WTC11 (cell line): ENCODE results near the gene UBXN4. TPM values are rescaled to one million over a fixed set of nuclear protein-coding genes. Genes with fewer than 3 reads are reported as not detected.
A peak's percentile ranks its signal among the peaks of the same experiment; 100 is the strongest.

ENCODE experiments used
- ATAC-seq: fragments of 200-7000 bp; cut with Tn5 transposase; 2 replicates; pipeline ENCODE4 v1.10.0; 2021; ENCODE audit warnings: mild to moderate bottlenecking, moderate library complexity
- CTCF ChIA-PET: fragments of 300-600 bp; sonication (Branson Sonifier 250); formaldehyde crosslinking; loops from one replicate; lab custom pipeline; 2021; ENCODE audit warnings: antibody characterized with exemption; lab: Charles Lee
- POLR2A ChIA-PET: fragments of 350-600 bp; sonication (Branson Sonifier 250); formaldehyde crosslinking; loops from one replicate; lab custom pipeline; 2021; ENCODE audit warnings: antibody characterized with exemption; lab: Charles Lee
- DNase-seq: peaks from one replicate; pipeline ENCODE4 v3.0.0; 2021; ENCODE audit warnings: low spot score
- H3K27ac Mint-ChIP-seq: 2 replicates; pipeline ENCODE4 v1.8.0; 2021; ENCODE audit warnings: mixed read lengths
- H3K27me3 Mint-ChIP-seq: 2 replicates; pipeline ENCODE4 v1.8.0; 2021; ENCODE audit warnings: low read depth, mild to moderate bottlenecking, moderate library complexity, mixed read lengths
- H3K36me3 Mint-ChIP-seq: 2 replicates; pipeline ENCODE4 v1.8.0; 2021; ENCODE audit warnings: mixed read lengths
- H3K4me1 Mint-ChIP-seq: 2 replicates; pipeline ENCODE4 v1.8.0; 2022; ENCODE audit warnings: mixed read lengths
- H3K4me3 Mint-ChIP-seq: 2 replicates; pipeline ENCODE4 v1.8.0; 2021; ENCODE audit warnings: mild to moderate bottlenecking, moderate library complexity, mixed read lengths
- H3K9me3 Mint-ChIP-seq: 2 replicates; pipeline ENCODE4 v1.8.0; 2021; ENCODE audit warnings: mixed read lengths
- CTCF ChIP-seq: fragments of 200-600 bp; IDR thresholded peaks from 2 replicates; pipeline ENCODE4 v1.8.0; 2022; ENCODE audit warnings: antibody characterized with exemption
- E2F1 ChIP-seq: sonication (generic); formaldehyde crosslinking; IDR thresholded peaks from 2 replicates; pipeline ENCODE4 v1.8.0; 2022; ENCODE audit warnings: mild to moderate bottlenecking, missing genetic modification reagents
- ESRRA ChIP-seq: sonication (generic); formaldehyde crosslinking; IDR thresholded peaks from 2 replicates; pipeline ENCODE4 v1.8.1; 2022; ENCODE audit warnings: mild to moderate bottlenecking, missing genetic modification reagents, borderline replicate concordance
- GTF2I ChIP-seq: fragments of 250-450 bp; sonication (Bioruptor Pico); conservative IDR thresholded peaks from 2 replicates; pipeline ENCODE4 v1.4.0; 2021; ENCODE audit warnings: mild to moderate bottlenecking
- JUN ChIP-seq: sonication (generic); formaldehyde crosslinking; IDR thresholded peaks from 2 replicates; pipeline ENCODE4 v1.8.0; 2023; ENCODE audit warnings: mild to moderate bottlenecking, missing genetic modification reagents
- KAT7 ChIP-seq: sonication (generic); formaldehyde crosslinking; IDR thresholded peaks from 2 replicates; pipeline ENCODE4 v1.8.1; 2023; ENCODE audit warnings: missing genetic modification reagents, mild to moderate bottlenecking, borderline replicate concordance
- MAX ChIP-seq: sonication (generic); formaldehyde crosslinking; IDR thresholded peaks from 2 replicates; pipeline ENCODE4 v1.8.0; 2022; ENCODE audit warnings: mild to moderate bottlenecking, missing genetic modification reagents
- MLX ChIP-seq: sonication (generic); formaldehyde crosslinking; IDR thresholded peaks from 2 replicates; pipeline ENCODE4 v1.8.1; 2023; ENCODE audit warnings: mild to moderate bottlenecking, missing genetic modification reagents, moderate library complexity
- RELA ChIP-seq: sonication (generic); formaldehyde crosslinking; IDR thresholded peaks from 2 replicates; pipeline ENCODE4 v1.8.1; 2022; ENCODE audit warnings: missing genetic modification reagents, mild to moderate bottlenecking, borderline replicate concordance
- SMAD4 ChIP-seq: sonication (generic); formaldehyde crosslinking; IDR thresholded peaks from 2 replicates; pipeline ENCODE4 v1.8.0; 2022; ENCODE audit warnings: mild to moderate bottlenecking, missing genetic modification reagents
- SOX15 ChIP-seq: fragments of 250-450 bp; sonication (Bioruptor Pico); IDR thresholded peaks from 2 replicates; pipeline ENCODE4 v1.9.0; 2021; ENCODE audit warnings: mild to moderate bottlenecking
- STAT6 ChIP-seq: sonication (generic); formaldehyde crosslinking; conservative IDR thresholded peaks from 2 replicates; pipeline ENCODE4 v1.8.1; 2023; ENCODE audit warnings: mild to moderate bottlenecking, low read depth, missing genetic modification reagents, moderate library complexity
- USF2 ChIP-seq: sonication (generic); formaldehyde crosslinking; IDR thresholded peaks from 2 replicates; pipeline ENCODE4 v1.8.1; 2023; ENCODE audit warnings: mild to moderate bottlenecking, missing genetic modification reagents, moderate library complexity
- ZMAT4 ChIP-seq: fragments of 250-450 bp; sonication (Bioruptor Pico); IDR thresholded peaks from 2 replicates; pipeline ENCODE4 v1.9.0; 2021; ENCODE audit warnings: mild to moderate bottlenecking
- ZNF232 ChIP-seq: sonication (generic); formaldehyde crosslinking; IDR thresholded peaks from 2 replicates; pipeline ENCODE4 v1.8.0; 2022; ENCODE audit warnings: mild to moderate bottlenecking, missing genetic modification reagents
- ZNF281 ChIP-seq: sonication (generic); formaldehyde crosslinking; IDR thresholded peaks from 2 replicates; pipeline ENCODE4 v1.8.0; 2023; ENCODE audit warnings: mild to moderate bottlenecking, missing genetic modification reagents
- ZNF416 ChIP-seq: fragments of 250-450 bp; sonication (Bioruptor Pico); IDR thresholded peaks from 2 replicates; pipeline ENCODE4 v1.9.0; 2021; ENCODE audit warnings: mild to moderate bottlenecking, inconsistent platforms
- ZNF512 ChIP-seq: sonication (generic); formaldehyde crosslinking; IDR thresholded peaks from 2 replicates; pipeline ENCODE4 v1.8.1; 2022; ENCODE audit warnings: missing genetic modification reagents, borderline replicate concordance
- ZNF671 ChIP-seq: fragments of 250-450 bp; sonication (Bioruptor Pico); IDR thresholded peaks from 2 replicates; pipeline ENCODE4 v1.8.0; 2021; ENCODE audit warnings: mild to moderate bottlenecking
- total RNA-seq: library from RNA; stranded (reverse); gene quantifications from 3 replicates; pipeline ENCODE4 v1.2.3, GENCODE V29; 2021

UBXN4 gene
- total RNA-seq, 1 experiment from 2014 or later = 68.1 TPM

- no peak for TF ChIP-seq ZNF281 (CRISPR knock-in tag)
Measured at GRCh38 chr2:135732561-135732960, 9.1 kb upstream of the UBXN4 start (continued).

GRCh38 chr2:135733045-135733444, 8.6 kb upstream of the UBXN4 start:
- DNase-seq (no peak), ATAC-seq (0 out of 2 replicates have a peak, but pooled peaks have one; percentile 42)
- Mint-ChIP-seq H3K27me3 (no peaks in the 10 kb centered on the region), H3K4me3 (no peak overlapping the region), H3K27ac (no peak overlapping the region), H3K36me3 (no peaks in the 10 kb centered on the region), H3K9me3 (peaks cover 3% of the 10 kb centered on the region), H3K4me1 (no peaks in the 10 kb centered on the region)
- CTCF ChIA-PET = interaction anchor here (0.5 to 1.3 kb wide), 2 partner anchors 23 to 223 kb away, joined by 3 to 5 read pairs; no protein-coding TSS in a partner anchor
- no peak for TF ChIP-seq USF2 (CRISPR knock-in tag)
- no peak for TF ChIP-seq ZNF232 (CRISPR knock-in tag)
- TF ChIP-seq RELA (CRISPR knock-in tag) = no peak
- TF ChIP-seq KAT7 = no peak
- no peak for TF ChIP-seq STAT6
- no peak for TF ChIP-seq MLX (CRISPR knock-in tag)
- no peak for TF ChIP-seq ZMAT4
- TF ChIP-seq JUN (CRISPR knock-in tag) = no peak
- TF ChIP-seq ESRRA (CRISPR knock-in tag) = no peak
- TF ChIP-seq GTF2I (CRISPR knock-in tag) = no peak
- TF ChIP-seq ZNF671 (CRISPR knock-in tag) = no peak
- no peak for TF ChIP-seq SMAD4
- TF ChIP-seq E2F1 (CRISPR knock-in tag) = no peak
- no peak for TF ChIP-seq CTCF
- no peak for TF ChIP-seq SOX15 (CRISPR knock-in tag)
- no peak for TF ChIP-seq ZNF512 (CRISPR knock-in tag)
- no peak for TF ChIP-seq ZNF416 (CRISPR knock-in tag)
- TF ChIP-seq MAX (CRISPR knock-in tag) = no peak
- POLR2A ChIA-PET = no interaction called here
